Esophagus muscularis mucosa (tissue), 3 donors: ENCODE data around the gene S100A9.
A peak's percentile ranks its signal among the peaks of the same experiment; 100 is the strongest.

Experiments used
- POLR2A ChIP-seq: fragments of 450-650 bp; IDR thresholded peaks from one replicate; pipeline ENCODE4 v1.6.1; 2017; ENCODE audit warnings: antibody characterized with exemption, moderate library complexity, mild to moderate bottlenecking, low read depth
- TF ChIP-seq, protein P1 (sequence below), 3 experiments: fragments of 200-600 bp in 2 of 3; fragments of 450-650 bp in 1 of 3; sonication (generic) in 2 of 3; IDR thresholded peaks; one replicate each; pipeline ENCODE4 v1.5.1; 2017 to 2019; ENCODE audit warnings: antibody characterized with exemption in 3 of 3, mild to moderate bottlenecking in 2 of 3, moderate library complexity in 1 of 3

GRCh38 chr1:153355445-153356071, 2.1 kb upstream of the S100A9 start:
- TF ChIP-seq, protein P1, sequence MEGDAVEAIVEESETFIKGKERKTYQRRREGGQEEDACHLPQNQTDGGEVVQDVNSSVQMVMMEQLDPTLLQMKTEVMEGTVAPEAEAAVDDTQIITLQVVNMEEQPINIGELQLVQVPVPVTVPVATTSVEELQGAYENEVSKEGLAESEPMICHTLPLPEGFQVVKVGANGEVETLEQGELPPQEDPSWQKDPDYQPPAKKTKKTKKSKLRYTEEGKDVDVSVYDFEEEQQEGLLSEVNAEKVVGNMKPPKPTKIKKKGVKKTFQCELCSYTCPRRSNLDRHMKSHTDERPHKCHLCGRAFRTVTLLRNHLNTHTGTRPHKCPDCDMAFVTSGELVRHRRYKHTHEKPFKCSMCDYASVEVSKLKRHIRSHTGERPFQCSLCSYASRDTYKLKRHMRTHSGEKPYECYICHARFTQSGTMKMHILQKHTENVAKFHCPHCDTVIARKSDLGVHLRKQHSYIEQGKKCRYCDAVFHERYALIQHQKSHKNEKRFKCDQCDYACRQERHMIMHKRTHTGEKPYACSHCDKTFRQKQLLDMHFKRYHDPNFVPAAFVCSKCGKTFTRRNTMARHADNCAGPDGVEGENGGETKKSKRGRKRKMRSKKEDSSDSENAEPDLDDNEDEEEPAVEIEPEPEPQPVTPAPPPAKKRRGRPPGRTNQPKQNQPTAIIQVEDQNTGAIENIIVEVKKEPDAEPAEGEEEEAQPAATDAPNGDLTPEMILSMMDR (IDR thresholded peaks at IDR 0.05), result peak in 2 of 3 experiments; percentile 17 to 21
- no peak for TF ChIP-seq POLR2A
